HG02623 (cell line): ENCODE results near the gene C15orf40.
A peak's percentile ranks its signal among the peaks of the same experiment; 100 is the strongest.

Source experiments
- ATAC-seq: cut with Tn5 transposase; IDR thresholded peaks from one replicate; pipeline ENCODE4 v1.9.1; 2021; ENCODE audit warnings: moderate library complexity; ENCODE audit not compliant: unreplicated experiment

Gene C15orf40

GRCh38 chr15:82995076-82995475 lies 16.4 kb downstream of the C15orf40 start:
- no peak for ATAC-seq

GRCh38 chr15:82993144-82993543 lies 18.3 kb downstream of the C15orf40 start:
- ATAC-seq = no peak

DNA sequence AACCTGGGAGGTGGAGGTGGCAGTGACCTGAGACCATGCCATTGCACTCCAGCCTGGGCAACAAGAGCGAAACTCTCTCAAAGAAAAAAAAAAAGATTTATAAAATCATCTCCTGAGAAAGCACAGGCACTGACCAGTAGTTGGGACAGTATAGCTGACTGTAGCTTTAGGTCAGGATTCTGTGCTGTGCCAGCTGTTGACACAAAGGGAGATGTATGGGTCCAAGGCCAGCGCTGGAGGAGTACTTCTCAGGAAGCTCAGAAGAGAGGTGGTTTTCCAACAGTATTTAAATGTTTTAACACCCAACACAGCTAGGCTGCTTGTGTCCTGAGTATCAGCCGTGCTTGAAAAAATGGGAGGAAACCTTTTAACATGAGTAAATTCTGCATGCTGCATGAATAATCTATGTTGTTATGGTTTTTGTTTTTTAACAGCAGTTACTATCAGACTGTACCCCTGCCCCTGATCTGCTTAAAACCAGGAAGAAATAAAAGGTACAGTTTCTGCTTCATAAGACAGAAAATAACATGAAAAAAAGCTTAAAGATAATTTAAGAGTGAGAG lies 18.9 kb downstream of the C15orf40 start:
- no peak for ATAC-seq

DNA sequence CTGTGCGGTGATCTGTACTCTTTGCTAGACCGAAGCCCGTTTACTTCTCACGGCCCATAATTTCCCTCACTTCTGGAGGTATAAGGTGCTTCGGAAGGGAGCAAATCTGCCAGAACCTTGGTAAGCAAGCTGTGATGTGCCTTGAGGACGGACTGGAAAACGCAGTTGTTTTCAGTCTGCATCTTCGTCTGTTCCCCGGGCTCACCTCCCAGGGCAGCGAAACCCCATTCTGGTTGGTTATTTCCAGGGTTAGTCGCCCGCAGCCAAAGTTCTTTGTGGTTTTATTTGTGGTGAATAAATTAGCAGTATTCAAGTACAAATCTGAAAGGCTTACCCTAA lies 25.0 kb downstream of the C15orf40 start:
- ATAC-seq = no peak

- ATAC-seq = peak; percentile 94
Observed at GRCh38 chr15:82985688-82986441, 25.6 kb downstream of the C15orf40 start, which contains the start of gene RAMAC. TSS of gene RAMAC (plus strand) at chr15:82986210. CDS start at chr15:82989019, 2,809 bp downstream.

GRCh38 chr15:82980981-82981380 lies 30.5 kb downstream of the C15orf40 start:
- no peak for ATAC-seq

- ATAC-seq = no peak
Observed at GRCh38 chr15:82979726-82980125, 31.7 kb downstream of the C15orf40 start.

DNA sequence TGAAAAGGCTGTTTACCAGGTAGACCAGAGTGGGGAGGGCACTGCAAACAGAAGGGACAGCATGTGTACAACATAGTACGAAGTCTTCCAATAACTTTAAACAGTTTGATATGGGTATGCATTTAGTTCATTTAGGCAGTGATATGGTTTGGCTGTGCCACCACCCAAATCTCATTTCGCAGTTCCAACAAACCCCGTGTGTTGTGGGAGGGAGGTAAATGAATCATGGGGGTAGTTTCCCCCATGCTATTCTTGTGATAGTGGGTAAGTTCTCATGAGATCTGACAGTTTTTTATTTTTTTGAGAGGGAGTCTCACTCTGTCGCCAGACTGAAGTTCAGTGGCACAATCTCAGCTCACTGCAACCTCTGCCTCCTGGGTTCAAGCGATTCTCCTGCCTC lies 33.0 kb downstream of the C15orf40 start:
- no peak for ATAC-seq

- ATAC-seq = no peak
Observed at GRCh38 chr15:82977076-82977475, 34.4 kb downstream of the C15orf40 start.

DNA sequence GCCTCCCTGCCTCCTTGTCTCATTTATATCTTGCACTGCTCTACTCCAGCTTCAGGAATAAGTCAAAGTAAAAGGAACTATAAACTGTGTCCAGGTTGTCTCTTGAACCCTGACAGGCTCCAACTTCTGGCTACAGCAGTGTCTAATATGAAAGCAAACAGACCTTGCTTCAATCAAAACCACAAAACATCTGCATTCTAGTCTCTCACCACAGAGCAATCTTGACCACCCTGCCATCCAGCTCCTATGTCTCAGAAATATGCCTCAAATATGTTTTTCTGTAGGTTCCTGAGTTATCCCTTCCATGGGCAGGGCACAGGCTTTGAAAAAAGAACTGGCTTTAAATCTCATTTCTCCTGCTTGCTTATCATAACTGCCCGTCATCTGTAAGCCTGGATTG lies 38.4 kb downstream of the C15orf40 start:
- no peak for ATAC-seq

DNA sequence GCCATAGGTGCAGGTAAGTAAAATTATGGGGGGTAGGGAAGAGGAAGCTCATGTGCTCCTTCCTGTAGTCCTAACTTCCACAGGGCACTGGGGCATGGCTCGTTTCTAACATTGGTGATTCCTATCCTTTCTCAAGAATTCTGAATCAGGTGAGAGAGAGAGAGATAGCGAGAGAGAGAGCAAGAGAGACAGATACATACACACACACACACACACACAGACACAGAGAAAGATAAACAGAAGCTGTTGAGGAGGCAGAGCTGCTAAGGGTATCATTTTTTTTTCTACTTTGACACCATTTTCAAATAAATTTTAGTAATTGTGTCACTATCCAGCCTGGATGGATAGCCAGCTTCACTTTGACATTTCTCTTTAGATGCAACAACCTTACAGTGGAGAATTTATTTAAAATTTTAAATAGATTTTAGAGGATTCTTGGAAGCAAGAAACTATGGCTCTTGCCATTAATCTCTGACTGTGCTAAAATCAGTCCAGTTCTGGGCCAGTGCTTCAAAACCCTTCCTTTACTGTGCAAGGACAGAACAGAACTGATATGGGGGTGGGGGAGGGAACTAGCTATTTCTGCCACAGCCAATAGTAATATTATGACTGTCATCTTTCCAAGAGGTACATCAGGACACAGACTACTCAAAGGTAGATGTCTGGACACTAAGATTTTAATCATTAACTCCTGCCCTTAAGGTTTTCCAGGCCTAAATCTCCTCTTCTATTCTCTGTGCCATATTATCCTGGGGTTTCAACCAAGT lies 40.0 kb downstream of the C15orf40 start:
- ATAC-seq = no peak

DNA sequence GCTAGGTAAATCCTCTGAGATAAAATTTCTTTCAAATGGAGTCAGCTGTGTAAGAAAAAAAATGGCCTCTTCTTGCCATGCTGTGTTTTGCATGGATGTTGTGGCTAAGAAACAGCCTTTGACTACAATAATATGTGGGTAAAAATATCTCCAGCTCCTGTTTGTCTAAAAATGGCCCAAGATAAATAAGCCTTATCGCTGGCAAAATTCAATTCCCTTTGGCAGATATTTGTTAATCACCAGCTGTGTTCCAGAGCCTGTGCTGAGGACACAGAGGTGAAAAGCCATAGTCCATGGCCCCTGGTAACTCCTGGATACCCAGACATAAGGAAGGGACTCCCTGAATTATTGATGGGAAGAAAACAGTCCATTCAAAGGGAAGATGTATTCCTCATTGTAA lies 40.7 kb downstream of the C15orf40 start:
- no peak for ATAC-seq

DNA sequence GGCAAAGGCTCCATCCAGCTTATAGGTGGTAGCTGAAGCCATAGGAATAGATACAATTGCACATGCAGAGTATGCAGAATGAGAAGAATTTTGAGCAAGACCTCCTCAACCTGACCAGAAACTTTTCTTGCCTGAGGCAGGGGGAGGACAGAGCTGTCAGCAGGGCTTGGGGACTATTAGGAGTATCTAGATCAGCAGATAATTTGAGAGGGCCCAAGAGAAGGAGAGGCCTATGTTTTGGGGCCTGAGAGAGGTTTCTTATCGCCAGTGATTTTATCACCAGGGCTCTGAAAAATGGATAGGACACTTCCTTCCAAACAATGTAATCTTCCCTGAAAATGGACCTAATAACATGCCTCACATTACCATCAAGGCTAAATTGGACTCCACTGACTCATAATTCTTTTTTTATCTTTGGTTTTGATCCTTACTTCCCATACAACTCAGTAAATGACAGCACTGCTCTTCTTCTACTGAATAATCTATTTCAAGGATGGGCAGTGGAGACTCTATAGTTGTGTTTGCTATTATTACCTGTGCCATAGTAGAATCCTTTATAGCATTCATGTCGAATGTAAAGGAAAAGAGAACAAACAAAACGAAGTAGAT lies 41.3 kb downstream of the C15orf40 start:
- ATAC-seq = no peak

- no peak for ATAC-seq
Observed at GRCh38 chr15:82969353-82969752, 42.1 kb downstream of the C15orf40 start.

- ATAC-seq = no peak
Observed at GRCh38 chr15:82968066-82968465, 43.4 kb downstream of the C15orf40 start.

DNA sequence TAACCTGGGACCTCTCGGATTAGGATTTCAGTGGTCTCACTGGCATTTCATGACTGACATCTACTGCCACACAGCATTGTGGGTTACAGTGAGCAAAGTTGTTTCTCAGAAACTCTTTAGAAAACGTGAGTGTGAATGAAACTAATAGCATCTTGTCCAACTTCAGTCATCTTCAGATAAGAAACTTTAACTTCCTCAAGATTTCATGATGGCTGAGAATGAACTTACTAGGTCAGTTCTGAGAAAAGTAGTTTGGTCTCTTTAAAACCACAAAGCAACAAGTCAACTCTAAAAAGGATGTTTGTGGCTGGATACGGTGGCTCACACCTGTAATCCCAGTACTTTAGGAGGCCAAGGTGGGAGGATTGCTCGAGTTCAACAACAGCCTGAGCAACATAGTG lies 44.8 kb downstream of the C15orf40 start:
- peak; percentile 88 for ATAC-seq

DNA sequence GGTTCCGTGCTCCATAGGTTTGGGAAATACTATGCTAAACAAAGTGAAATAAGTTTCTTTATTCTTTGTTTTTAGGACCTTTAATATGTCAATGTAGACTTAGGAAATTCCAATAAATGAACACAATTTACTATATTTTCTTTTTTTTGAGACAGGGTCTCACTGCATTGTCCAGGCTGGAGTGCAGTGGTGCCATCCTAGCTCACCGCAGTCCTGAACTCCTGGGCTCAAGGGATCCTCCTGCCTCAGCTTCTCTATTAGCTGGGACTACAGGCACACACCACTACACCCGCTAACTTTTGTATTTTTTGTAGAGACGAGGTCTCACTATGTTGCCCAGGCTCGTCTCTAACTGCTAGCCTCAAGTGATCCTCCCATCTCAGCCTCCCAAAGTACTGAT lies 46.5 kb downstream of the C15orf40 start:
- ATAC-seq = no peak

DNA sequence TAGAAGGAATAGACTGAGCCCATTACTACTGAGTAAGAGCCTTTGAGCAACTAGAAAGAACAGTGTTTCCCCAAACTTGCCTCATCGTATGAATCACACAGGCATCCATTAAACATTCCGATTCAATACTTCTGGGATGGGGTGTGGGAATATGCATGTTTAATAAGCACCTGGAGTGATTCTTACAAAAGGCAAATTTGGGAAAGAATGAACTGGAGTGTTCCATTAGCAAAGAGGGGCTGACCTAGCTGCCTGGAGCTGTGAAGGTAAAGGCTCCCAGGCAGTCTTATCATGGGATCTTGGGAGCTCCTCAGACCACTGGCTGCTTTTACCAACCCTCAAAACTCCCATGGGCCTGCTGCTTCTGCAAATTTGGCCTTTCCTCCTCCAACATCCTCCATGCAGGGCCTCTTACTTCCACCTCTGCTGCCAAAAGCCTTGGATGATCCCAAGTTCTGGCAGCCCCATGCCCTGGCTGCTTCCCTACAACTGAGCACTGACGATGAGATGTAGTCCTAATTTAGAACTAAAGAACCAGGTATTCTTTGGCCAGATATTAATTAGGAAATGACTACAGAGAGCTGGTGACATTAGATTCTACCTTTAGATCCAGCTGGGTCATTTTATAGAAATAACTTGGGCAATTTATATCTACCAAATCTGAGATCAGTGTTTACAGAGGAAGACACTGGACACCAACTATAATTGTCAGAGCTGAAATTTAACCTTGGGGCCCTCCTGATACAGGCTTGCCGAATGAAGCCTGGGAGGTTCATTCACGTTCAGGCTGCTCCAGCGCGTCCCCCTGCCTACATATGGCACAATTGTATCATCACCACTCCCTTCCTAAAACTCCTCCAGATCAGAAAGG lies 47.7 kb downstream of the C15orf40 start:
- no peak for ATAC-seq

GRCh38 chr15:82960766-82961165 lies 50.7 kb downstream of the C15orf40 start:
- ATAC-seq = no peak

- no peak for ATAC-seq
Observed at GRCh38 chr15:82959423-82959822, 52.0 kb downstream of the C15orf40 start.

GRCh38 chr15:82958638-82959037 lies 52.8 kb downstream of the C15orf40 start:
- no peak for ATAC-seq
